NCI-H146 treated with DMSO at 0.1 percent for 48 hours (cell line): ENCODE measurements around the gene RCSD1.

ENCODE experiments used
- DNase-seq: peaks from one replicate; lab custom pipeline; 2025; ENCODE audit not compliant: unreplicated experiment; lab: John Stamatoyannopoulos, UW

RCSD1 gene

DNA sequence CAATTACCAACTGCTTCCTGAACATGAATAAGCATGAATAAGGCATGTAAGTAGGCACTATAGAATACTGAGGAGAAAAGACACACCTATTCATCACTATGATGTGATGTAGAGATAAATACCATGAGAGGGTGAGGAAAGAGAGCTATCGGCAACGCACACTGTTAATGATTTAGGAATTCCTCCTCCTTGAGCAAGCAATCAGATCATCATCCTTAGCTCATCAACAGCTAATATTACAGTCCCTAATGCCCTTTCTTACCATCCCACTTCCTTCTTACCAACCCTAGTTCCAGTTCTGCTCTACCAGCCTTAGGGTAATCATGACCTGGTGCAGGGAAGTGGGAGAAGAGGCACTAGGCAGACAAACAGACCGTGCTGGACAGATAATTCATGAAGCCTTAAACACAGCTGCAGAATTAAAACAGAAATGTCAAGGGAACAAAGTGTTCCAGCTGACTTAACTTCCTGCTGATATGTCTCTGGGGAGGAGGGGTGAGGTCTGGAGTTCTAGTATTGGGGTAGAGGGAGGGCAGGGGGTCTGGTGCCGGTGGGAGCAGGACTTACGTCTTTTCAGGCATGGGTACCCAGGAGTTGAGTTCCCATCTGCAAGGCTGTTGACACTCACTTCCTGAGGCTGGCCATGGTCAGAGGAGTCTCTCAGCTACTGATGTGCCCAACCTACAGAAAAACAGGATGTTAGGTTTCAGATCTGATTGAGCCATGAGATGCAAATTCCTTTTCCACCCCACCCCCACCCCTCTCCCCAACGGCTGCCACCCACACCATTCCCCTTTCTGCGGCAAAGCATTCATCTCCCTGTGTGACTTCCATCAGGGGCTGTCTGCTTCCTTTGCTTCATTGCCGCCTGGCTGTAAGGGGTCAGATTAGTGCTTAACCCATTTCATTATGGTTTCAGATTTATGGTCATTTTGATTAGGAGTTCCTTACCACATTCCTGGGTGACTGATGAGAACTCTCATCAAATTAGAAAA lies 12.6 kb upstream of the RCSD1 start:
- DNase-seq, result no peak

DNA sequence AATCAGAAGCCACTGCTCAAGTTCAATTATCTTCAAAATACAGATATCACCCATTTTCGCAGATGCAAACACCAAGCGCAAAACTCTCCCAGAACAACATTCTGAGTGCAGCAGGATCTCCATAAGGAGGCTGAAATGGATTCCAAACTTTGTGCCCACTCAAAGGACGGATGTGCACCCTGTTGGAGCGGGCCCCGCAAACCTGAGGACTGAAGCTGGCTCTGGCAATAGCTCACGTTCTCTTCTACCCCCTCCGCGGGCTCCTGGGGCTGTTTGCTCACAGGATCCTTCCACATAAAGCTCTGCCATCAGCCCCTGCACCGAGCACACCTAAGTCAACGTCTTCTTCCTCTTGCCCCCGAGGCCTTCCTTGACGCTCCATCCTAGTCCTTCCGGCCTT lies 11.7 kb upstream of the RCSD1 start:
- no peak for DNase-seq

DNA sequence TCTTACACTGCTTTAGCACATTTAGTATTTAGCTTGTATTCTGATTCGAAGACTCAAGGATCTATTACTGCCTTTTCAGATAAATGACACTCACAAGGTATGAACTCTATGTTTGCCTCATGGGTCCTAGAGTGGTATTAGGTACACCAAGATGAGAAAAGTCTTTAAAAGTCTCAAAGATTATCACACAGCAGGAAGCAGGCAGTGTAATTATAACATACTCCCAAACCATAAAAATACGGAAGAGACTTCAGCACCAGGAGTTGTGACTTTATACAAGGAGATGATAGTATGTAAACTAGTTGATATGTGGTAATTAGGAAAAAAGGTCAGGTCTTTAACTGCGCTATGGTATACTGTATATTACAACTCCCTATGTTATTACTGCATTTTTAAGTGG lies 11.2 kb upstream of the RCSD1 start:
- no peak for DNase-seq

DNA sequence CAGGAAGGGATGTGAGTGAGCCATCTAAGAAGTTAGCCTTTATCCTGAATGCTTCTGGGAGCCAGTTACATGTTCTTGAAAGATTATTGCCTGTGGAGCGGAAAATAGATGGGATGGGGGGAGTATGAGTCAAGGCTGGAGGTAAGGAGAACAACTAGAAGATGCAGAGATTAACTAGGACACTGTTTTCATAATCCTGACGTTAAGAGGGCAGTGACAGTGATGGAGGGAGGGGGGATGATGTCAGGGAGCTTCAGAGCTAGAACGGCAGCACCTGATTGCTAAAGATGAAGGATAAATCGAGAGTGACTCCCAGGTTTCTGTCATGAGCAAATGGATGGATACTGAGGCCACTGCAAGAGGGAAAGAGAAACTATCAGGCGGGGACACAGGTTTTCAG lies 10.0 kb upstream of the RCSD1 start:
- DNase-seq, result no peak

DNA sequence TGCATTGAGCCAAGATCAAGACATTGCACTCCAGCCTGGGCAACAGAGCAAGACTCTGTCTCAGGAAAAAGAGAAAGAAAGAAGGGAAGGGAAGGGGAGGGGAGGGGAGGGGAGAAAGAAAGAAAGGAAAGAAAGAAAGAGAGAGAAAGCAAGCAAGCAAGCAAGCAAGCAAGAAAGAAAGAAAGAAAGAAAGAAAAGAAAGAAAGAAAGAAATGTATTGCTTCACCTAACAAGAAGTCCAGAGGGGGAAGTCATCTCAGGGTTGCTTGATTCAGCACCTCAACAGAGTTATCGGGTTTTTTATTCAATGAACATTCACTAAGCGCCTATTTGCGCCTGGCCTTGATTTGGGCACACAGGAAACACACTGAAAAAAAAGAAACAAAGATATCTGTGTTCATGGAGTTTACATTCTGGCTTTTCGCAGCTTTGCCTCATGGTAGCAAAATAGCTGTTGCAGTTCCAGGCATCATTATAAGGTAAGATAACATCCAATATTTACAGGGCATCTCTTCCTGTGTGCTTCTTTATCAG lies 8.2 kb upstream of the RCSD1 start:
- DNase-seq, result no peak

DNA sequence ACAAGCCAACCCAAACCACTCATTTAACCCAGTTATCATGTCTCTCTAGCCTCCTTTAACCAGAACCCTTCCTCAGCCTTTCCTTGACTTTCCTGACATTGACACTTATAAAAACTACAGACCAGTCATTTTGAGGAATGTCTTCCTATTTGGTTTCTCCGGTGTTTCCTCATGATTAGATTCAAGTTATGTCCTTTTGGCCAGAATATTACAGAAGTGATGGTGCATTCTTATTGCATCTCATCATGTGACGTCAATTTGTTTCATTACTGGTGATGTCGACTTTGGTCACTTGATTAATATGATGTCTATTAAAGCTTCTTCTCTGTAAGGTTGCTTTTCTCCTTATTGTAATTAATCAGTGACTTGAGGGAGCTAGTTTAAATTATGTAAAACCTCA lies 6.1 kb upstream of the RCSD1 start:
- DNase-seq, result no peak

DNA sequence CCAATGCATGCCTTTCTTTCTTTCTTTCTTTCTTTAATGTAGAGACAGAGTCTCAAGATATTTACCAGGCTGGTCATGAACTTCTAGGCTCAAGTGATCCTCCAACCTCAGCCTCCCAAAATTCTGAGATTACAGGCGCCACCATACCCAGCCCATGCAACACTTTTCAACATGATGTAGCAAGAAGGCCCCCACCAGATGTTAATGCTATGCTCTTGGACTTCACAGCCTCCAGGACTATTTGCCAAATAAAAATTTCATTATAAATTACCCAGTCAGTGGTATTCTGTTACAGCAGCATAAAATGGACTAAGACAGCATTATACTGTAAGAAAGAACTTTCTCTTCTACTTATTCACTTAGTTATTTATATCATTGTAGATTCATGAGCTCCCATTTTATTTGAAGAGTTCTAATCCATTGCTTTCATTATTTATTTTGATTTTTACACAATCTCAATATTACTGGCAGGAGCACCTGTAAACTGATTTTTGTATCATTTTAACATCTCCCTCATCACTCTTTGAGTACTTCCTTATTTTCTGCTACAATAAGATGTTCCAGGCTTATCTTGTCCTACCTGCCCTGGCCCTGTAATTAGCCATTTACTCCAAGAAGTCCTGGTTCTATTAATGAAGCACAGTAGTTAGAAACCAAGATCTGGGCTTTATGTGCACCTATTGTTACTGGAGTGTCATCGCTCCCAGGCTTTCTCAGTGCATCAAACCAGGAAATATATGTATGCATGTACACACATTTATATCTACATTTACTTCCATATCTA lies 4.8 kb upstream of the RCSD1 start:
- no peak for DNase-seq

DNA sequence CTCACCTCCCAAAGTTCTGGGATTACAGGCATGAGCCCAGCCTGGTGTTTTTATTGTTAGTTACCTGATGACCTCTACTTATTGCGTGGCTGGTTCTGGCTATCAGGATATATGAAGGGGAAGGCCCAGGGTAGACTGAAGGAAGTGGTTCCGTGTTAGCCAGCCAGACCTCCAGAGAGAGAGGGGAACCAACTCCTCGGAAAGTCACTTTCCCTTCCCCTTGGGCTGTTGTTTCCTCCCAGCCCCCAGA lies 2.5 kb upstream of the RCSD1 start:
- DNase-seq, result no peak

DNA sequence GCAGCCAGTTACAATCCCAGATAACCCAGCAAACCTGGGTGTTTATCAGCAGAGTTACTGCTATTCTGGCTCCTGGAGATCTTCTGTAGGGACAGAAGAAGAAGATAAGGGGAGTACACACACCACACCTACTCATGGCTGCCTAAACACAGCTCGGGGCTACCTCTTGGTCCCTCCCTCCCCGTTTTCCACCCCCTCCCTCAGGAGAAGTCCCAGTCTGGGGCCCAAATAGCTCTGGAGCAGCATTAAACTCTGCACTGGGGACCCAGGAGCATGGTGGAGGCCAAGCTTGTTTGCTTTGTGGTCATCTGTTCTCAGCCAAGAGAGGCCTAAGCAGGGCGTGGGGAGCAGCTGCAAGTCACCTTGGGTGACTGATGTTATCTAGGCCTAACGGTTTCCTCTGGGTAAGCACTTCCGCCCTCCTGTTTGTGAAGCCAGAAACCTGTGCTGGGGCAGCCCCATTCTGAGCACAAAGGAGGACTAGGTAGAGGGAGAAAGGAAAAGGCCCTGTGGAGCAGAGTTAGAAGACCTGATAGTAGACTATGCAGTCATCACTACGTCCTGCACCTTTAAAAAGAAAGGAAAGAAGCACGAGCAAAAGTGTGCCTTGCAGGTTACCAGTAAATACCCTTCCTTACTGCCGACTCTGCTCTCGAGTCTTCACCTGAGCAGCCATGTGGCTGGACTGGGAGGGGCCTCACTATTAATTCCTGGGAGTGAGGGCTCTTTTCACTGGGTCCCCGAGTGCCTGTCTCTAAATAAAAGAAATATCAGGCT lies 2.0 kb upstream of the RCSD1 start:
- no peak for DNase-seq

DNA sequence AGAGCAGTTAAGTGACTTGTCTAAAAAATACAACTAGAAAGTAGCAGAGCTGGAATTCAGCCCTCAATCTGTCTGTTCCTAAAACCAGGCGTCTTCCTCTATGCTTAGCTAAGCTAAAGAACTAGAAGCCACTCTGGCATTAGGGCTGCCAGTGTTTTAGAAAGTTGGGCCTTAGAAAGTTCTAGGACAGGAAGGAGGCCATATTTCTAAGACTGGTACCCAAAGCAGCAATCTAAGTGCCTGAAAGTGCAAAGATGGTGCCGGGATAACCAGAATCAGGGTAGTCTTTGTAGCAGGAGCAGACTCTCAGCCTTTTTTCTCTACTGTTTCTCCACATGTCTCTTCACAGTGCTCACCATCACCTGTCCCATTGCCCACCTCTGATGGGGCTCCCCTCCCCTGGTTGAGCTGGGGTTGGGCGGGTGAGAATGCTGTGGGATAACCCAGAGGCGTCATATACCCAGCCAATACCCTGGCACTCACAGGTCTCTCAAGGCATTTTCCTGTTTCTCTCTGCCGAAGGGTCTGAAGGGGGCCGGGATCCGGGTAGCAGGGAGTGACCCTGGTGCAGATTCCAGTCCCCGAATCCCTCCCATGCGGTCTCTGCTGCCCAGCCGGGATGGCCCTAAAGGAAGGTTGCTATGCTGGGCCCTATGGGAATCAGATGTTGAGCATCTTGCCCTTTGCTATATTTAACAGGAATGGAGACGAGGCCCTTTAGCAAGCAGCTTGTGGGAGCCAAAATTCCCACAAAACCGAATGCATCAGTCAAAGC lies 1.1 kb upstream of the RCSD1 start:
- no peak for DNase-seq

DNA sequence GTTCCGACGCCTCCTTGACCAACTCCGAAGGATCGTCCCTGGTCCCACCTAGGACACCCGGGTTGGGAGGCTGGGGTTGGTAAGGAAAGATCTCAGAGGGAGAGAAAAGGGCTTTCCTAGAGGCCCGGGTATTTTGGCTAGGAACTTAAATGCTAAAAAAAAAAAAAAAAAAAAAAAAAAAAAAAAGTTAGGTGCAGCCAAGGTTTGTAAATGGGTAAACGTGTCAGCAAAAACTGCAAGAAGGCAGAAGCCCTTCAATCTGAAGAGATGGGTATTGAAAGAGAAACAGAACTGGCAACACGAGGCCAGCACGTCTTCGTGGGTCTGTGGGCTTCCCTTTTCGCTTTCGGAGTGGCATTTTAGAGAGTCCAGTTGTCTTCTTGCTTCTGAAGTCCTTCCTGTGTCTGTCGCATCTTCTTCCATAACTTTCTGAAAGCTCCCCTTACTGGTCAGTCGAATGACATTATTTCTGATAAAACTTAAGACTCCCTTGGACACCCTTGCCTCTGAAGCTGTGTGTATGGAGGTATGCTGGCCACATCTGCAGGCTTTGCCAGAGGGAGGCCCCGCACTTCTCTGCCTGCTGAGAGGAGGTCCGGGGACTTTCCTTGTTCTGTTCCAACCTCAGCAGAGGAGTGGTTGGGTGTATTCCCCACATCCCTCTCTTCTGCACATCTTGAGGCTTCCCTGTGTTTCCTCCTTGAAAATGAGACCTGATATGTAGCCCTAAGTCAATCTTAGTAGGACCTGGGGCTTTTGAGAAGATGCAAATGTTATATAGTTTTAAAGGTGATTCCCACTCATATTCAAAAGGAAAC lies 745 bp downstream of the RCSD1 start:
- DNase-seq, result no peak

DNA sequence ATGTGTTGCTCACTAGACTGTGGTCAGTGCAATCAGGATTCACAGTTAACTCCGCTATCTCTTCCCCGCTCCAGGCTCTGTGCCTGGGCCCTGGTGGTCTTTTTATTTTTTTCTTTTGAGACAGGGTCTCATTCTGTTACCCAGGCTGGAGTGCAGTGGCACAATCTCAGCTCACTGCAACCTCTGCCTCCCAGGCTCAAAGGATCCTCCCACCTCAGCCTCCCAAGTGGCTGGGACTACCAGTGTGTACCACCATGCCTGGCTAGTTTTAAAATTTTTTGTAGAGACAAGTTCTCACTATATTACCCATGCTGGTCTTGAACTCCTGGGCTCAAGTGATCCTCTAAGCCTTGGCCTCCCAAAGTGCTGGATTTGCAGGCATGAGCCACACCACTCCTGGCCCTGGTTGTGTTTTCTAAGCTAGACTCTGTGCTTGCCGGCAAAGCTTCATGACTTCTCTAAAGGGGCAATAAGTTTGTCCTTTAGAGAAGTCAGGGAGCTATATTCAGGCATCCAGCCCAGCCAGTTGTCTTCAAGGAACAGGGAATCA lies 1.4 kb downstream of the RCSD1 start:
- no peak for DNase-seq

DNA sequence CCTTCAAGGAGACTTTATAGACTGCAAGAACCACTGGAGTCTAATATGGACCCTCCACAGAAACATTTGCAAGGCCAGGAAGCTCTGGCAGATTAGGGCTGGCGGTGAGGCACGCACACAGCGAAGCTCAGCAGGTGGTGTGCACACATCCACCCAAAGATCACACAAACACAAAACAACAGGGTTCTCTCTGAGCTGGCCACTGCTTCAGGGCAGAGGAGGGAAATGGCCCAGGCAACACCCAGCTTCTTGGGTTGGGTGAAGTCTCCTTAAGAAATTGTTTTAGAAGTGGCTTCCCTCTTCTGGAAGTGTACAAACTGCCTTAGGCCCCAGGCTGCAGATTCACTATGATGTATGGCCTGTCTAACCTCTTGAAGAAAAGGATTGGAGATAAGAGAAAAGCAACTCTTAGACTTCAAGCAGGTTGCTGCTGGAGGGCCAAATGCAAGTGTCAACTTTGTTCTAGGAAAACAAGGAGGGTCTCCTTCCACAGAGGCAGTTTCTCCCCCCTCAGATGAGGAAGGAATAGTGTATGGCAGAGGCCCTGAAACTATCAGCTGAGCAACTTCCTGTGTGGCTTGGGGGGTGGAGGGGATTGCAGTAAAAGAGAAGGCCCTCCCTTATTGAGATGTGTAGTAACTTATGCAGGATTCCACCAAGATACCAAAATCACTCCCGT lies 2.0 kb downstream of the RCSD1 start:
- DNase-seq, result no peak

DNA sequence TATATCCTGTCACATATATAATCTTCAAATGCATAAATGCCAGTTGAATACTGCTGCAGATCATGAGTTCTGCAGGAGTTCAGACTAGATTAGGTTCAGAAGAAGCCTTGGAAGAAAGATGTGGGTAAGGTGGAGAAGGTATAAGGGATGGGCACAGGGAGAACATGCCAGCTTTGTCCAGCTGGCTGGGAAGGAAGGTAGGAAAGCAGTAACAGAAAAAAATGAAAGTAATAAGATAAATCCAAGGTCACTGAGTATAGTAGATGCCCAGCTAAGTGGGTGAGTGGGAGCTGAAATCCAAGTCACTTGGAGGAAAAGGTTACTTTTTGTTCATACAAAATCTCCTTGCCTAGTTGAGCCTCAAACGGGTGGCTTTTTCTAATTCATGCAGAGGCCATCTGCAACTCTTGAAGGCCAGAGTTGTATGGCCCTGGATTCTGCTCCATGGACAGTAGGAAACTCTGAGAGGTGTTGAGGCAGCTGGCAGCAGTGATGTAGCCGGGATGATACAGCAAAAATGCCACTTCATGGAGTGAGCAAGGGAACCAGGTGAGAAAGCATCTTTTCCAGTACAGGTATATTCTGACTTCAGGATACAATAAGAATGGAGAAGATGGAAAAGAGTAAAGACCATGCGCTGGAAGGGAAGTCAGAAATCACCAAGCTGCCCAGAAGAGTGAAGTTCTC lies 3.4 kb downstream of the RCSD1 start:
- DNase-seq, result no peak

DNA sequence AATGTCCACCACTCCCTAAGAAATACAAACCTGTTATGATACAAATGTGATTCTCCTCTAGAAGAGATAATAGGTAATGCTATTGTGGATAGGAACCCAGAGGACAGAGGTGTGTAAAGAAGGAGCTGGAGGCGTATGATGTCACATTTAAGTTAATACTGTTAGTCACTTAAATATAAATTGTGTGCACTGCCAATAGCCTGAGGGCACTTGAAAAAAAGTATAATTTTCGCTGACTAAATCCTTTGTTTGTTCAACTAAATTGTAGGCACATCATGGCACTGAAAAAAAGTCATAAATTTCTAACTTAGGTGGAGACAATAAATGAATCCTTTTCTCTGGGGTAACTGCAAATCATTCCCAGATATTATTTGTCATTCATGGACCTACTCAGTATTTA lies 4.4 kb downstream of the RCSD1 start:
- peak; percentile 30 for DNase-seq

DNA sequence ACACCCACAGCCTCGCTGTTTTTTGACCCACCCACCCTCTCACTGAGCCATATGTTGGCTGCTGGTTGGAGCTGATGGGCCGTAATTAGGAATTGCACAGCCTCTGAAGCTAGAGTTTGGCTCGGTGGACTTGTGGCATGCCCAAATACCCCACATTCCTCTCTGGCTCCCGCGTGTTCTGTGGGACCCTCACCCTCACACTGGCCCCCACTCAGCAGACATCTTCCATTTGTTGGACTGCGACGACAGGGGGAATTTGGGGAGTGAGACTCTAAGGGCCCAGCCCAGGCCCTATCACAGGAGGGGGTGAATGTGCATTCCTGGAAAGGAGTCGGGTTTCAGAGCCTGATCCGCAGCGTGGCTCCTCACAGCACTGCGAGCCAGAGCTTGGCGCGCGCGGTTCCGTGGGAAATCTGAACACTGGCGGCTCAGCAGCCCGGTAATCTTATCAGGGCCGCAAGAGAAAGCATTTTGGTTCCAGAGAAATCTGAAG lies 5.2 kb downstream of the RCSD1 start:
- no peak for DNase-seq

DNA sequence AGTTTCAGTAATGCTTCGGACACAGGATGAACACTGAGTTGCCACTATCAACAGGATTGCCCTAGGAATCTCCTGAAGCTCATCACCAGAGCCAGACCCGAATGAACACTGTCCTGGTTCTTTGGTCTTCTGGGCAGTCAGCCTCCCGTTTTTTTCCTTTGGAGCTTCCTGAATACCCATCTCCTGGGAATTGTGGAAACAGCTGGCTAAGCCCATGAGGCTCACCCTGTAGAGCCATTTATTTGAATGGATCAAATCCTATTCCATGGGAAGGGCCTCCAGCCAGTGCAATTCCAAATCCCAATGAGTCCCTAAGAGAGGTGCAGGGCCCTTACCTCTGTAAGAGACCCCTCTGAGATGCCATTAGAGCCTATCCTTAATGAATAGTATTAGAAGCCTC lies 5.9 kb downstream of the RCSD1 start:
- no peak for DNase-seq

DNA sequence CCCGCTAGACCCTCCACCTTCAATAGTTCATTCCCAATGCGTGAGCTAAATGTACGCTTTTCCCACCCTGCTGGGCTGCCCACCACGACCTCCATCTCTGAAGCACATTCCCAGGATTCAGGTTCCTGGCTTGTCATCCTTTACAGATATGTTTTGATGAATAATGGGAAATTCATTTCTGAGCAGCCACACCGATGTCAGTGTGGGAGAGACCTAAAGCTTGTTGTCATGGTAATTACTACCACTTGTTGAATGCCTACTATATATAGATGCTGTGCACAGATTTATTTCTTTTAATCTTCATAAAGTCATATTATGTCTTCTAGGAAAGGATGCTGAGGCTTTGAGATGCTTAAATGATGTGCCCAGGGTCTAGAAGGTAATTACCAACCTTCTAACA lies 8.0 kb downstream of the RCSD1 start:
- no peak for DNase-seq
